Kidney (tissue), 14 donors: Measurements from ENCODE around the gene SCCPDH. TPM values are rescaled to one million over a fixed set of nuclear protein-coding genes. Genes with fewer than 3 reads are reported as not detected.
"Not testable (repeated sequence)": the region's sequence is repeated elsewhere in the genome, so short reads cannot be mapped to it uniquely, and the experiment has no call there.

Source experiments
- DNase-seq, 5 donors: peaks; one replicate each; pipeline ENCODE4 v3.0.0-alpha.2; 2013 to 2020
- FAIRE-seq: peaks from 2 replicates; lab custom pipeline; 2012; peaks lifted over from hg19 to GRCh38; lab: Jason Lieb, UNC
- H3K27ac ChIP-seq, 2 donors: one replicate each; pipeline ENCODE4 v1.7.0; 2013; ENCODE audit warnings: low read depth in 2 of 2, low read length in 2 of 2, inconsistent platforms in 1 of 2
- H3K27me3 ChIP-seq: one replicate; pipeline ENCODE4 v1.7.1; 2013; ENCODE audit warnings: low read length, inconsistent platforms; ENCODE audit not compliant: control insufficient read depth, insufficient read depth
- H3K36me3 ChIP-seq, 3 donors: one replicate each; pipeline versions ENCODE4 v1.7.0 to v1.7.1; 2013; ENCODE audit warnings: low read length in 3 of 3, control low read depth in 1 of 3, inconsistent platforms in 1 of 3; ENCODE audit not compliant: insufficient read depth in 3 of 3, control insufficient read depth in 2 of 3
- H3K4me1 ChIP-seq, 3 donors: one replicate each; pipeline versions ENCODE4 v1.7.0 to v1.7.1; 2013; ENCODE audit warnings: low read length in 3 of 3, inconsistent platforms in 1 of 3, low read depth in 1 of 3; ENCODE audit not compliant: control insufficient read depth in 2 of 3, insufficient read depth in 2 of 3
- H3K4me3 ChIP-seq, 3 donors: one replicate each; pipeline versions ENCODE4 v1.7.0 to v1.8.1; 2013; ENCODE audit warnings: low read length in 3 of 3, control low read depth in 1 of 3, inconsistent platforms in 1 of 3
- H3K9ac ChIP-seq, 3 donors: one replicate each; pipeline versions ENCODE4 v1.7.0 to v1.7.1; 2013; ENCODE audit warnings: low read length in 3 of 3, control low read depth in 1 of 3, inconsistent platforms in 1 of 3
- H3K9me3 ChIP-seq, 3 donors: one replicate each; pipeline versions ENCODE4 v1.7.0 to v1.7.1; 2013; ENCODE audit warnings: low read length in 3 of 3, control low read depth in 1 of 3, inconsistent platforms in 1 of 3; ENCODE audit not compliant: control insufficient read depth in 2 of 3, insufficient read depth in 1 of 3
- CTCF ChIP-seq: IDR thresholded peaks from 3 replicates; pipeline ENCODE4 v1.5.1; 2012; ENCODE audit warnings: mild to moderate bottlenecking, moderate library complexity, borderline replicate concordance; ENCODE audit not compliant: insufficient read depth; ENCODE audit errors: extremely low read depth
- intact Hi-C: fragments of 100-400 bp; cut with DNase I; formaldehyde crosslinking; loops from one replicate; pipeline ENCODE4 v1.11.1; 2022
- polyA plus RNA-seq: library from polyadenylated mRNA; stranded (reverse); fragments of 350-450 nt; fragmentation: Illumina TruSeq; extraction: RNeasy Lipid Tissue Mini Kit (QIAGEN cat#74804); gene quantifications from one replicate; pipeline ENCODE4 v1.2.3, GENCODE V29; 2014; ENCODE audit warnings: low read depth, low replicate concordance; ENCODE audit not compliant: insufficient read depth
- total RNA-seq: library from RNA; stranded (reverse); fragmentation: NEBNext Ultra II Directional; extraction: Animal tissue kit (Norgen Biotek cat#: 25700); gene quantifications from one replicate; pipeline ENCODE4 v1.2.1, GENCODE V29; 2021
- donor health status: control.
- donor health status: control.
- donor health status: control.
- donor health status: control.
- donor health status: control.
- donor health status: DM: yes; HTN: yes; CAD: no.
- donor health status: Normal renal cell carcinoma (clear cell type).

The SCCPDH gene
- total and polyA plus RNA-seq, 2 donors from 2014 or later: 37.2 to 48.6 TPM

- Histone ChIP-seq H3K9me3 (no peaks in the 10 kb centered on the region), H3K27me3 (no peaks in the 10 kb centered on the region), H3K36me3 (no peaks in the 10 kb centered on the region), H3K9ac (no peak overlapping the region), H3K4me1 (no peaks in the 10 kb centered on the region), H3K4me3 (no peak overlapping the region), H3K27ac (no peak overlapping the region)
- intact Hi-C loops: no loop called here
- no peak for TF ChIP-seq CTCF
- no peak for FAIRE-seq
- DNase-seq: no peak
Observed at GRCh38 chr1:246805135-246805716, 81.0 kb downstream of the SCCPDH start.

- Histone ChIP-seq H3K4me3 (no peak overlapping the region), H3K27me3 (no peaks in the 10 kb centered on the region), H3K9ac (no peak overlapping the region), H3K36me3 (no peaks in the 10 kb centered on the region), H3K27ac (no peak overlapping the region), H3K9me3 (no peaks in the 10 kb centered on the region), H3K4me1 (no peaks in the 10 kb centered on the region)
- intact Hi-C loops: no loop called here
- FAIRE-seq (no peak), DNase-seq (no peak)
- no peak for TF ChIP-seq CTCF
Observed at GRCh38 chr1:246809473-246809872, 85.3 kb downstream of the SCCPDH start.

GRCh38 chr1:246811985-246812384, 87.8 kb downstream of the SCCPDH start:
- FAIRE-seq (no peak), DNase-seq (no peak)
- H3K9ac ChIP-seq: no peak overlapping the region
- intact Hi-C loops: no loop called here
- no peaks in the 10 kb centered on the region for H3K4me1 ChIP-seq
- no peak overlapping the region for H3K27ac ChIP-seq
- H3K9me3 ChIP-seq: no peaks in the 10 kb centered on the region
- no peak for TF ChIP-seq CTCF
- H3K36me3 ChIP-seq: no peaks in the 10 kb centered on the region
- H3K27me3 ChIP-seq: no peaks in the 10 kb centered on the region
- H3K4me3 ChIP-seq: no peak overlapping the region

GRCh38 chr1:246813325-246813724, 89.1 kb downstream of the SCCPDH start:
- H3K9ac ChIP-seq, intact Hi-C loops, H3K27me3 ChIP-seq, H3K36me3 ChIP-seq, FAIRE-seq, H3K4me1 ChIP-seq, H3K4me3 ChIP-seq, H3K9me3 ChIP-seq, DNase-seq, H3K27ac ChIP-seq: not testable (repeated sequence)
